Fibroblast of peridontal ligament (primary cell): ENCODE data around the gene ACIN1.

Experiments
- DNase-seq: peaks from one replicate; pipeline ENCODE4 v3.0.0-alpha.2; 2010; ENCODE audit errors: extremely low read depth

Gene ACIN1

GRCh38 chr14:23043754-23044153 is 51.2 kb downstream of the ACIN1 start:
- no peak for DNase-seq

- DNase-seq, result no peak
Observed at GRCh38 chr14:23043145-23043544, 51.8 kb downstream of the ACIN1 start.

- DNase-seq, result no peak
Observed at GRCh38 chr14:23042162-23042965, 52.6 kb downstream of the ACIN1 start, which contains the start of gene PSMB11. Gene PSMB11, plus strand, starts transcription at chr14:23042212. Its CDS starts 14 bp downstream, at chr14:23042226.

GRCh38 chr14:23041729-23042128 is 53.2 kb downstream of the ACIN1 start:
- DNase-seq, result no peak

GRCh38 chr14:23040100-23040499 is 54.8 kb downstream of the ACIN1 start:
- DNase-seq, result no peak

- no peak for DNase-seq
Observed at GRCh38 chr14:23035303-23036144, 59.4 kb downstream of the ACIN1 start.

- peak; percentile 96 for DNase-seq
Observed at GRCh38 chr14:23034498-23035302, 60.2 kb downstream of the ACIN1 start, which contains the start of gene PSMB5. Gene PSMB5, minus strand, starts transcription at chr14:23034900. Its CDS starts 19 bp downstream, at chr14:23034881.

GRCh38 chr14:23033801-23034497 is 61.0 kb downstream of the ACIN1 start:
- peak; percentile 19 for DNase-seq

- no peak for DNase-seq
Observed at GRCh38 chr14:23033251-23033727, 61.6 kb downstream of the ACIN1 start.

- DNase-seq, result no peak
Observed at GRCh38 chr14:23030936-23031335, 64.0 kb downstream of the ACIN1 start.

GRCh38 chr14:23028799-23029198 is 66.1 kb downstream of the ACIN1 start:
- no peak for DNase-seq

- no peak for DNase-seq
Observed at GRCh38 chr14:23025151-23025814, 69.7 kb downstream of the ACIN1 start.

- no peak for DNase-seq
Observed at GRCh38 chr14:23024612-23025075, 70.3 kb downstream of the ACIN1 start.

- no peak for DNase-seq
Observed at GRCh38 chr14:23023795-23024152, 71.2 kb downstream of the ACIN1 start.

- no peak for DNase-seq
Observed at GRCh38 chr14:23023022-23023794, 71.7 kb downstream of the ACIN1 start.

- no peak for DNase-seq
Observed at GRCh38 chr14:23021889-23022442, 73.0 kb downstream of the ACIN1 start.

GRCh38 chr14:23021434-23021833 is 73.5 kb downstream of the ACIN1 start:
- DNase-seq, result no peak

GRCh38 chr14:23020143-23021128 is 74.5 kb downstream of the ACIN1 start:
- no peak for DNase-seq
